Measurements from ENCODE around the gene KANSL1. TPM values are rescaled to one million over a fixed set of nuclear protein-coding genes. Genes with fewer than 3 reads are reported as not detected.

Gene KANSL1
- total RNA-seq, 1 experiment from 2014 or later = 47.6 TPM

- Histone ChIP-seq H3K4me3 (ENCODE audit: low read length) (no peak overlapping the region), H3F3A (ENCODE audit: low read length, unreplicated experiment) (no peaks in the 10 kb centered on the region), H3K27me3 (ENCODE audit: low read length) (no peaks in the 10 kb centered on the region), H4K20me1 (ENCODE audit: low read length) (peaks cover 86% of the 10 kb centered on the region), H3K27ac (ENCODE audit: low read length) (no peak overlapping the region), H2AFZ (ENCODE audit: low read length) (no peak overlapping the region), H3K9ac (ENCODE audit: low read length) (no peak overlapping the region), H3K4me2 (ENCODE audit: low read length) (no peak overlapping the region), H3K9me2 (replicated peaks; ENCODE audit: low read length) (no peaks in the 10 kb centered on the region), H3K79me2 (ENCODE audit: low read length) (peaks cover 98% of the 10 kb centered on the region), H3K36me3 (ENCODE audit: low read depth, low read length) (no peaks in the 10 kb centered on the region), H3K9me3 (ENCODE audit: low read length) (no peaks in the 10 kb centered on the region), H3K4me1 (ENCODE audit: insufficient read depth, low read length) (0 out of 2 replicates have a peak, but pooled peaks cover 4% of the 10 kb centered on the region)
- ATAC-seq (no peak), DNase-seq (no peak)
- TF ChIP-seq EZH2phosphoT487 (IDR thresholded peaks at IDR 0.05; ENCODE audit: borderline replicate concordance, low read length) = no peak
- no peak for TF ChIP-seq EZH2 (IDR thresholded peaks at IDR 0.05; ENCODE audit: low read length, unreplicated experiment)
- TF ChIP-seq CTCF (conservative IDR thresholded peaks at IDR 0.05; ENCODE audit: low read depth, low read length) = no peak
- intact Hi-C loops (cut with micrococcal nuclease) = no loop called here
- POLR2A ChIA-PET (ENCODE audit: unreplicated experiment) = interaction anchor here (0.6 kb wide), 1 partner anchor 82 kb away, joined by 5 read pairs; no protein-coding TSS in a partner anchor
- CTCF ChIA-PET = no interaction called here
- no TSS peak for BruUV-seq (replicated peaks)
Observed at GRCh38 chr17:46160169-46160568, 33.1 kb downstream of the KANSL1 start.

DNA sequence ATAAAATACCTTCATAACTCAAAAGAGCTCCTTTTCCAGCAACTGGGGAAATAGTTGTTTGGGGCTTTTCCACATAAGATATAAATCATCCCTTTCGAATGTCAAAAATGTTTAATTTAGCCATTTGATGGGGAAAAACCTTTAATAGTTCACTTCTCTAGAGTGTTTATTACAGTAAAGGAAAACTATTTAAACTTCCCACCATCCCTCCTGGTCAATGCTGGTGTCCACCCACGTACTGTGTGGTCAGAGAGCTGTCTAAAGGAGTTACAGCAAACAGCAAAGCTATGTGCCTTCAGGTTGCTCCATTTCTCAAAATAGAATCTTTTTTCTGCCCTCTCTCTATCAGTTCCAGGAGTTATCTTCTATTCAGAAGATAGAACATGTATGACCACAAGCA, 33.5 kb downstream of the KANSL1 start:
- BruUV-seq (replicated peaks) = no TSS peak
- Histone ChIP-seq H3K9me3 (ENCODE audit: low read length) (no peaks in the 10 kb centered on the region), H3F3A (ENCODE audit: low read length, unreplicated experiment) (no peaks in the 10 kb centered on the region), H3K4me1 (ENCODE audit: insufficient read depth, low read length) (peaks cover 8% of the 10 kb centered on the region), H3K4me3 (ENCODE audit: low read length) (no peak overlapping the region), H3K27me3 (ENCODE audit: low read length) (no peaks in the 10 kb centered on the region), H3K79me2 (ENCODE audit: low read length) (peaks cover 99% of the 10 kb centered on the region), H3K9me2 (replicated peaks; ENCODE audit: low read length) (no peaks in the 10 kb centered on the region), H3K4me2 (ENCODE audit: low read length) (no peak overlapping the region), H4K20me1 (ENCODE audit: low read length) (peaks cover 88% of the 10 kb centered on the region), H3K27ac (ENCODE audit: low read length) (no peak overlapping the region), H3K9ac (ENCODE audit: low read length) (no peak overlapping the region), H3K36me3 (ENCODE audit: low read depth, low read length) (no peaks in the 10 kb centered on the region), H2AFZ (ENCODE audit: low read length) (no peak overlapping the region)
- DNase-seq (no peak), ATAC-seq (0 out of 2 replicates have a peak, but pooled peaks have one; percentile 19)
- intact Hi-C loops (cut with micrococcal nuclease) = loop anchor here (10.0 kb wide), 1 partner anchor 115 kb away; no protein-coding TSS in a partner anchor
- TF ChIP-seq EZH2 (IDR thresholded peaks at IDR 0.05; ENCODE audit: low read length, unreplicated experiment) (no peak), EZH2phosphoT487 (IDR thresholded peaks at IDR 0.05; ENCODE audit: borderline replicate concordance, low read length) (no peak), CTCF (conservative IDR thresholded peaks at IDR 0.05; ENCODE audit: low read depth, low read length) (no peak)
- ChIA-PET POLR2A (ENCODE audit: unreplicated experiment) (no interaction called here), CTCF (no interaction called here)

- H3K4me1 ChIP-seq (ENCODE audit: insufficient read depth, low read length) = peaks cover 14% of the 10 kb centered on the region
- H3K9me3 ChIP-seq (ENCODE audit: low read length) = no peaks in the 10 kb centered on the region
- no TSS peak for BruUV-seq (replicated peaks)
- no peak overlapping the region for H2AFZ ChIP-seq (ENCODE audit: low read length)
- ATAC-seq (no peak), DNase-seq (no peak)
- H3K27ac ChIP-seq (ENCODE audit: low read length) = no peak overlapping the region
- peaks cover 99% of the 10 kb centered on the region for H3K79me2 ChIP-seq (ENCODE audit: low read length)
- no peak for TF ChIP-seq EZH2phosphoT487 (IDR thresholded peaks at IDR 0.05; ENCODE audit: borderline replicate concordance, low read length)
- TF ChIP-seq EZH2 (IDR thresholded peaks at IDR 0.05; ENCODE audit: low read length, unreplicated experiment) = no peak
- no peak for TF ChIP-seq CTCF (conservative IDR thresholded peaks at IDR 0.05; ENCODE audit: low read depth, low read length)
- no peaks in the 10 kb centered on the region for H3F3A ChIP-seq (ENCODE audit: low read length, unreplicated experiment)
- ChIA-PET CTCF (no interaction called here), POLR2A (ENCODE audit: unreplicated experiment) (no interaction called here)
- intact Hi-C loops (cut with micrococcal nuclease) = loop anchor here (10.0 kb wide), 1 partner anchor 114 kb away; no protein-coding TSS in a partner anchor
- H4K20me1 ChIP-seq (ENCODE audit: low read length) = peaks cover 88% of the 10 kb centered on the region
- H3K9me2 ChIP-seq (replicated peaks; ENCODE audit: low read length) = no peaks in the 10 kb centered on the region
- H3K27me3 ChIP-seq (ENCODE audit: low read length) = no peaks in the 10 kb centered on the region
- H3K4me3 ChIP-seq (ENCODE audit: low read length) = no peak overlapping the region
- H3K4me2 ChIP-seq (ENCODE audit: low read length) = no peak overlapping the region
- no peaks in the 10 kb centered on the region for H3K36me3 ChIP-seq (ENCODE audit: low read depth, low read length)
- H3K9ac ChIP-seq (ENCODE audit: low read length) = no peak overlapping the region
Observed at GRCh38 chr17:46158323-46159296, 34.6 kb downstream of the KANSL1 start.

Data from PC-3 (cell line).